Tongue (tissue), 2 donors: ENCODE measurements around the gene SLC35A5. TPM values are rescaled to one million over a fixed set of nuclear protein-coding genes. Genes with fewer than 3 reads are reported as not detected.
"Not testable (repeated sequence)": the region's sequence is repeated elsewhere in the genome, so short reads cannot be mapped to it uniquely, and the experiment has no call there.

ENCODE experiments used
- DNase-seq: peaks from one replicate; pipeline ENCODE4 v3.0.0-alpha.2; 2015
- total RNA-seq: library from RNA; depleted of rRNA; stranded (reverse); fragments of >200 nt; gene quantifications from one replicate; pipeline ENCODE4 v1.2.3, GENCODE V29; 2014

The SLC35A5 gene
- 31.0 TPM for total RNA-seq

- peak; percentile 99 for DNase-seq
Measured at GRCh38 chr3:112561734-112562529, at the start of gene SLC35A5, which contains the start of gene ATG3. Gene SLC35A5, plus strand, starts transcription at chr3:112562045. Its CDS starts 1,359 bp downstream, at chr3:112563404. Gene ATG3, minus strand, starts transcription at chr3:112561962. Its CDS starts 434 bp downstream, at chr3:112561528.

- no peak for DNase-seq
Measured at GRCh38 chr3:112512320-112512719, 49.5 kb upstream of the SLC35A5 start.

- no peak for DNase-seq
Measured at GRCh38 chr3:112514527-112515128, 47.2 kb upstream of the SLC35A5 start.

- DNase-seq: not testable (repeated sequence)
Measured at GRCh38 chr3:112518970-112519369, 42.9 kb upstream of the SLC35A5 start.

- DNase-seq: peak; percentile 80
Measured at GRCh38 chr3:112519424-112520001, 42.3 kb upstream of the SLC35A5 start.

GRCh38 chr3:112524127-112524526 is 37.7 kb upstream of the SLC35A5 start:
- DNase-seq: not testable (repeated sequence)

- DNase-seq: no peak
Measured at GRCh38 chr3:112530573-112530972, 31.3 kb upstream of the SLC35A5 start.

GRCh38 chr3:112531358-112531781 is 30.5 kb upstream of the SLC35A5 start:
- DNase-seq: peak; percentile 54

GRCh38 chr3:112539825-112540650 is 21.8 kb upstream of the SLC35A5 start:
- DNase-seq: no peak

- no peak for DNase-seq
Measured at GRCh38 chr3:112546216-112546759, 15.6 kb upstream of the SLC35A5 start.

GRCh38 chr3:112550859-112551258 is 11.0 kb upstream of the SLC35A5 start:
- no peak for DNase-seq

GRCh38 chr3:112555535-112556170 is 6.2 kb upstream of the SLC35A5 start:
- no peak for DNase-seq

- no peak for DNase-seq
Measured at GRCh38 chr3:112557976-112558375, 3.9 kb upstream of the SLC35A5 start.

GRCh38 chr3:112560307-112560706 is 1.5 kb upstream of the SLC35A5 start:
- peak; percentile 5 for DNase-seq

- DNase-seq: peak; percentile 91
Measured at GRCh38 chr3:112560721-112561483, 943 bp upstream of the SLC35A5 start.

GRCh38 chr3:112561484-112561733 is 436 bp upstream of the SLC35A5 start:
- DNase-seq: no peak

GRCh38 chr3:112564247-112564939 is 2.5 kb downstream of the SLC35A5 start:
- DNase-seq: not testable (repeated sequence)

- DNase-seq: no peak
Measured at GRCh38 chr3:112564940-112565305, 3.1 kb downstream of the SLC35A5 start.

GRCh38 chr3:112568642-112569041 is 6.8 kb downstream of the SLC35A5 start:
- no peak for DNase-seq

GRCh38 chr3:112569265-112569664 is 7.4 kb downstream of the SLC35A5 start:
- no peak for DNase-seq
